ENCODE results near the gene IL27RA. TPM values are rescaled to one million over a fixed set of nuclear protein-coding genes. Genes with fewer than 3 reads are reported as not detected.

Gene IL27RA
- total RNA-seq, 1 experiment from 2014 or later = 13.6 TPM

DNA sequence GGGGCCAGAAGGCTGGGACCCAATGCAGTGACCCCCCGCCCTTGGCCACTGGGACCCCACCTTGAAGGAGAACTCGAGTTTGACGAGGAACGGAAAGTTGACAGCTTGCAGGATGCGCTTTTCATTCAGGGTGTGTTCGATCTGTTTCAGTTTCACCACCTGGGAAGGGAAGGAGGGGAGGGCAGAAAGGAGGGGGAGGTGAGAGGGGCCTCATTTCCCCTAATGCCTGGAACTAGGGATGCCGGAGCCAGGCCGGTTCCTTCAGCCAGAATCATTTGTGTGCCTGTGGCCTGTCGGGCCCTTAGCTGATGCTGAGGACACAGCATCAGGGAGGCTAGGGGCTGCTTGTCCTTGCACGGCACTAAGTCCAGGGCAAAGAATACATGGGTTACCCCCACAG, 71.2 kb downstream of the IL27RA start:
- Histone ChIP-seq H3K27me3 (ENCODE audit: insufficient read depth, low read length) (no peaks in the 10 kb centered on the region), H4K5ac (ENCODE audit: insufficient read length, low read depth, low read length) (no peak overlapping the region), H3T11ph (ENCODE audit: low read length) (no peak overlapping the region), H3K27ac (ENCODE audit: insufficient read length, low read depth, low read length) (no peak overlapping the region), H2BK120ac (ENCODE audit: low read depth, low read length, poor library complexity, severe bottlenecking) (no peak overlapping the region), H2BK5ac (ENCODE audit: insufficient read length, low read length) (no peak overlapping the region), H3K23me2 (ENCODE audit: insufficient read length, low read depth, low read length, poor library complexity, severe bottlenecking) (no peaks in the 10 kb centered on the region), H2AFZ (ENCODE audit: low read length) (no peak overlapping the region), H3K79me1 (ENCODE audit: insufficient read depth, low read depth, low read length, poor library complexity, severe bottlenecking) (no peaks in the 10 kb centered on the region), H3K18ac (ENCODE audit: insufficient read length, low read depth, low read length) (no peak overlapping the region), H4K8ac (replicated peaks; ENCODE audit: insufficient read length, low read depth, low read length) (no peak overlapping the region), H3K9me3 (ENCODE audit: control insufficient read depth, low read depth, low read length) (no peaks in the 10 kb centered on the region), H3K4me2 (ENCODE audit: insufficient read depth, insufficient read length, low read length) (no peak overlapping the region), H2BK15ac (ENCODE audit: low read depth, low read length) (no peak overlapping the region), H2BK12ac (ENCODE audit: insufficient read length, low read depth, low read length) (no peak overlapping the region), H3K4ac (ENCODE audit: low read depth, low read length) (no peak overlapping the region), H3K56ac (ENCODE audit: insufficient read length, low read depth, low read length) (no peak overlapping the region), H3K9ac (ENCODE audit: extremely low read depth, insufficient read length, low read length) (no peak overlapping the region), H3K4me1 (ENCODE audit: insufficient read depth, low read length) (no peaks in the 10 kb centered on the region), H3K14ac (ENCODE audit: insufficient read depth, low read length) (no peak overlapping the region), H3K23ac (ENCODE audit: insufficient read length, low read depth, low read length) (no peak overlapping the region), H3K79me2 (ENCODE audit: insufficient read depth, low read length) (no peaks in the 10 kb centered on the region), H4K20me1 (ENCODE audit: control insufficient read depth, insufficient read depth, insufficient read length) (no peaks in the 10 kb centered on the region), H2AK5ac (ENCODE audit: insufficient read length, low read length) (no peak overlapping the region), H2BK20ac (ENCODE audit: low read depth, low read length, poor library complexity, severe bottlenecking) (no peak overlapping the region), H4K91ac (ENCODE audit: insufficient read length, low read depth, low read length) (no peak overlapping the region)
- H3K27me3 Mint-ChIP-seq (ENCODE audit: low read depth) = no peaks in the 10 kb centered on the region
- no peaks in the 10 kb centered on the region for H3K4me1 Mint-ChIP-seq
- H3K36me3 Mint-ChIP-seq (ENCODE audit: insufficient read depth in 1 of 3, low read depth in 3 of 3) = peaks cover 2 to 28% (median 8%) of the 10 kb centered on the region in 3 experiments; a peak in 4 of 7 replicates
- H3K27ac Mint-ChIP-seq = no peak overlapping the region
- TF ChIP-seq, protein P1, sequence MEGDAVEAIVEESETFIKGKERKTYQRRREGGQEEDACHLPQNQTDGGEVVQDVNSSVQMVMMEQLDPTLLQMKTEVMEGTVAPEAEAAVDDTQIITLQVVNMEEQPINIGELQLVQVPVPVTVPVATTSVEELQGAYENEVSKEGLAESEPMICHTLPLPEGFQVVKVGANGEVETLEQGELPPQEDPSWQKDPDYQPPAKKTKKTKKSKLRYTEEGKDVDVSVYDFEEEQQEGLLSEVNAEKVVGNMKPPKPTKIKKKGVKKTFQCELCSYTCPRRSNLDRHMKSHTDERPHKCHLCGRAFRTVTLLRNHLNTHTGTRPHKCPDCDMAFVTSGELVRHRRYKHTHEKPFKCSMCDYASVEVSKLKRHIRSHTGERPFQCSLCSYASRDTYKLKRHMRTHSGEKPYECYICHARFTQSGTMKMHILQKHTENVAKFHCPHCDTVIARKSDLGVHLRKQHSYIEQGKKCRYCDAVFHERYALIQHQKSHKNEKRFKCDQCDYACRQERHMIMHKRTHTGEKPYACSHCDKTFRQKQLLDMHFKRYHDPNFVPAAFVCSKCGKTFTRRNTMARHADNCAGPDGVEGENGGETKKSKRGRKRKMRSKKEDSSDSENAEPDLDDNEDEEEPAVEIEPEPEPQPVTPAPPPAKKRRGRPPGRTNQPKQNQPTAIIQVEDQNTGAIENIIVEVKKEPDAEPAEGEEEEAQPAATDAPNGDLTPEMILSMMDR (conservative IDR thresholded peaks at IDR 0.05) = no peak
- H3K4me3 Mint-ChIP-seq = no peak overlapping the region
- no peaks in the 10 kb centered on the region for H3K9me3 Mint-ChIP-seq
- DNase-seq = no peak
- WGBS (ENCODE audit: extremely low coverage, insufficient read length, low lambda C conversion rate) = no CpG with 5 or more reads among the region's 10 CpGs

Other genes starting within 250 kb of the IL27RA start
- gene ZSWIM4, start 236.3 kb upstream of the IL27RA start, total RNA-seq (2021) = 50.7 and 53.1 TPM in 2 replicates
- not detected in 2 replicates for gene NANOS3, start 154.6 kb upstream of the IL27RA start, total RNA-seq (2021)
- 4.7 and 6.7 TPM in 2 replicates for gene BRME1, start 125.6 kb upstream of the IL27RA start, total RNA-seq (2021)
- 42.7 and 48.5 TPM in 2 replicates for gene CC2D1A, start 125.6 kb upstream of the IL27RA start, total RNA-seq (2021)
- 0.68 TPM in 2 replicates for gene PODNL1, start 93.3 kb upstream of the IL27RA start, total RNA-seq (2021)
- 82.2 and 82.5 TPM in 2 replicates for gene DCAF15, start 79.3 kb upstream of the IL27RA start, total RNA-seq (2021)
- 19.2 and 21.4 TPM in 2 replicates for gene RFX1, start 25.4 kb upstream of the IL27RA start, total RNA-seq (2021)
- gene RLN3, start 3.6 kb upstream of the IL27RA start, total RNA-seq (2021) = not detected in 2 replicates
- gene PALM3, start 30.3 kb downstream of the IL27RA start, total RNA-seq (2021) = 11.5 and 13.5 TPM in 2 replicates
- 0.26 and 0.72 TPM in 2 replicates for gene MISP3, start 41.0 kb downstream of the IL27RA start, total RNA-seq (2021)
- 0.39 and 0.72 TPM in 2 replicates for gene C19orf67, start 54.0 kb downstream of the IL27RA start, total RNA-seq (2021)
- gene SAMD1, start 59.0 kb downstream of the IL27RA start, total RNA-seq (2021) = 104 and 108 TPM in 2 replicates
- 51.8 and 56.0 TPM in 2 replicates for gene PRKACA, start 86.0 kb downstream of the IL27RA start, total RNA-seq (2021)
- gene ASF1B, start 104.8 kb downstream of the IL27RA start, total RNA-seq (2021) = 46.6 and 46.8 TPM in 2 replicates
- 116 and 117 TPM in 2 replicates for gene ADGRL1, start 174.4 kb downstream of the IL27RA start, total RNA-seq (2021)